Activated naive CD4-positive, alpha-beta T cell treated with anti-CD3 and anti-CD28 coated beads, Interleukin-2, amount 50 U/mL, for 72 hours (primary cell): ENCODE data around the gene SAGE1. TPM values are rescaled to one million over a fixed set of nuclear protein-coding genes. Genes with fewer than 3 reads are reported as not detected.
"Not testable (repeated sequence)": the region's sequence is repeated elsewhere in the genome, so short reads cannot be mapped to it uniquely, and the experiment has no call there.

Experiments used
- ATAC-seq, 2 donors: fragments of 150-1000 bp; cut with Tn5 transposase; 2 replicates each; pipeline ENCODE4 v1.10.0; 2021; ENCODE audit warnings: mild to moderate bottlenecking in 2 of 2, moderate library complexity in 2 of 2
- DNase-seq, 2 donors: peaks; one replicate each; pipeline ENCODE4 v3.0.0; 2021 to 2022; ENCODE audit warnings: low spot score in 2 of 2
- H3K27ac Mint-ChIP-seq, 2 donors: one replicate each; pipeline ENCODE4 v1.8.0; 2022; ENCODE audit warnings: mild to moderate bottlenecking in 2 of 2, mixed read lengths in 2 of 2
- H3K36me3 Mint-ChIP-seq, 2 donors: one replicate each; pipeline ENCODE4 v1.8.0; 2022; ENCODE audit warnings: mixed read lengths in 2 of 2
- H3K9me3 Mint-ChIP-seq, 2 donors: one replicate each; pipeline ENCODE4 v1.8.0; 2022; ENCODE audit warnings: mixed read lengths in 2 of 2
- total RNA-seq, 2 donors: library from RNA; stranded (reverse); gene quantifications; one replicate each; pipeline ENCODE4 v1.2.3, GENCODE V29; 2022

SAGE1 gene, protein sequence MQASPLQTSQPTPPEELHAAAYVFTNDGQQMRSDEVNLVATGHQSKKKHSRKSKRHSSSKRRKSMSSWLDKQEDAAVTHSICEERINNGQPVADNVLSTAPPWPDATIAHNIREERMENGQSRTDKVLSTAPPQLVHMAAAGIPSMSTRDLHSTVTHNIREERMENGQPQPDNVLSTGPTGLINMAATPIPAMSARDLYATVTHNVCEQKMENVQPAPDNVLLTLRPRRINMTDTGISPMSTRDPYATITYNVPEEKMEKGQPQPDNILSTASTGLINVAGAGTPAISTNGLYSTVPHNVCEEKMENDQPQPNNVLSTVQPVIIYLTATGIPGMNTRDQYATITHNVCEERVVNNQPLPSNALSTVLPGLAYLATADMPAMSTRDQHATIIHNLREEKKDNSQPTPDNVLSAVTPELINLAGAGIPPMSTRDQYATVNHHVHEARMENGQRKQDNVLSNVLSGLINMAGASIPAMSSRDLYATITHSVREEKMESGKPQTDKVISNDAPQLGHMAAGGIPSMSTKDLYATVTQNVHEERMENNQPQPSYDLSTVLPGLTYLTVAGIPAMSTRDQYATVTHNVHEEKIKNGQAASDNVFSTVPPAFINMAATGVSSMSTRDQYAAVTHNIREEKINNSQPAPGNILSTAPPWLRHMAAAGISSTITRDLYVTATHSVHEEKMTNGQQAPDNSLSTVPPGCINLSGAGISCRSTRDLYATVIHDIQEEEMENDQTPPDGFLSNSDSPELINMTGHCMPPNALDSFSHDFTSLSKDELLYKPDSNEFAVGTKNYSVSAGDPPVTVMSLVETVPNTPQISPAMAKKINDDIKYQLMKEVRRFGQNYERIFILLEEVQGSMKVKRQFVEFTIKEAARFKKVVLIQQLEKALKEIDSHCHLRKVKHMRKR
- not detected for total RNA-seq

DNA sequence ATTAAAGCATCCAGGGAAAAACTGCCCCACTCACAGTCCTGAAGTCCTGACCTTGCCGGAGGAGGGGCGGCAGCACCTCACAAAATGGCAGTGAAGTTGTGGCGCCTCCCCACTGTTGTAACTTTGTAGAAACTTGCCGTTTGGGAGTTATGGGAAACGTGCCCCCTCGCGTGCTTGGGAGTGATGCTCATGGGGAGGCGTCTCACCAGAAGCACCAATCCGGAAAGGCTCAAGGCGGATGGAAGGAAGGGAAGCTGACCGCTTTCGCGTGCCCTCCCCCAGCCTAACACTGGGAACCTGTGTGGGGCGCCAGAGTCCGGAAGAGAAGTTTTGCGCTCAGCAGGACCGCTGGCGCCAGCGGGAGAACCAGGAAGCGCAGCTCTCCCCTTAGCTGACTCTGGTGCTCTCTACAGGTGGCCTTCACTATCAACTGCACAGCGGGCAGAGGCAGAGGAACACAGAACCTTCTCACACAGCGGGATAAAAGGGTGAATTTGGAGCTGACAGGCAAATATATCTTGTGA, at the start of gene SAGE1, which contains the start of gene CT45A10:
Gene SAGE1 (plus strand): TSS at position 423 of the 524 bp plus-strand sequence. CDS start 2,527 bp downstream, outside the sequence.
Gene CT45A10 (minus strand): TSS at position 151 of the 524 bp plus-strand sequence. CDS start 8,100 bp downstream, outside the sequence.
- Mint-ChIP-seq H3K9me3 (no peaks in the 10 kb centered on the region), H3K36me3 (no peaks in the 10 kb centered on the region), H3K27ac (no peak within 1 kb of the TSS)
- DNase-seq (no peak), ATAC-seq (no peak)

DNA sequence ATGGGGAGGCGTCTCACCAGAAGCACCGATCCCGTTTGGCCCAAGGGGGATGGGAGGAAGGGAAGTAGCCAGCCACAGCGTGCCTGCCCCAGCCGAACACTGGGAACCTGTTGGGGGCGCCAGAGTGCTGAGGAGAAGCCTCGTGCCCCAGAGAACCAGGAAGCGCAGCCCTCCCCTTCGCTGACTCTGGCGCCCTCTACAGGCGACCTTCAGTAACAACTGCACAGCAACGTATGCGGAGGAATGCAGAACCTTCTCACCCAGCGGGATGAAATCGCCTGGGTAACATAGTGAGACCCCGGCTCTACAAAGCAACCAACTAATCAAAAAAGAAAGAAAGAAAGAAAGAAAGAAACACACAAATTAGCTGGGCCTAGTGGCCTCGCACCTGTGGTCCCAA, 39.1 kb upstream of the SAGE1 start, which contains the start of gene CT45A8:
Gene CT45A8 (minus strand): TSS at position 101 of the 400 bp plus-strand sequence. CDS start 3,755 bp downstream, outside the sequence.
- H3K27ac Mint-ChIP-seq, H3K36me3 Mint-ChIP-seq, ATAC-seq, DNase-seq, H3K9me3 Mint-ChIP-seq: not testable (repeated sequence)

DNA sequence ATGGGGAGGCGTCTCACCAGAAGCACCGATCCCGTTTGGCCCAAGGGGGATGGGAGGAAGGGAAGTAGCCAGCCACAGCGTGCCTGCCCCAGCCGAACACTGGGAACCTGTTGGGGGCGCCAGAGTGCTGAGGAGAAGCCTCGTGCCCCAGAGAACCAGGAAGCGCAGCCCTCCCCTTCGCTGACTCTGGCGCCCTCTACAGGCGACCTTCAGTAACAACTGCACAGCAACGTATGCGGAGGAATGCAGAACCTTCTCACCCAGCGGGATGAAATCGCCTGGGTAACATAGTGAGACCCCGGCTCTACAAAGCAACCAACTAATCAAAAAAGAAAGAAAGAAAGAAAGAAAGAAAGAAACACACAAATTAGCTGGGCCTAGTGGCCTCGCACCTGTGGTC, 21.8 kb upstream of the SAGE1 start, which contains the start of gene CT45A9:
Gene CT45A9 (minus strand): TSS at position 101 of the 400 bp plus-strand sequence. CDS start 3,751 bp downstream, outside the sequence.
- H3K9me3 Mint-ChIP-seq, ATAC-seq: not testable (repeated sequence)

DNA sequence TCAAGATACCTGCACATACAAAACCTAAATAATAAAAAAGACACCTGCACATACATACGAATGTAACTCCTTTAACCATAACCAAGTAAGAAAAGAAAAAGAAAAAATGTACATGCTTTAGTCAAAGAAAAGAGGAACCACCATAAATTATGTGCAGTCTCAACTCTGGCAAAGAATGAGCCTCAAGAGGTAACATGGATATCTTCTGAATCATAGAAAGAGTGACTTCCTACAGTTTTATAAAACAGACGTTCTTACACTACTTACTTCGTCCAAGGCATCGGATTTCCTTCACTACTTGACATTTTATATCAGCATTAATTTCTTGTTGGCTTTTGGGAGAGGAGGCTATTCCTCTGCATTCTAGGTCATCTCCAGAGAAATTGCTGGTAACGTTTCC, 10.8 kb upstream of the SAGE1 start:
- H3K27ac Mint-ChIP-seq, ATAC-seq, DNase-seq, H3K9me3 Mint-ChIP-seq, H3K36me3 Mint-ChIP-seq: not testable (repeated sequence)

More for the DNA sequence above, 21.8 kb upstream of the SAGE1 start, which contains the start of gene CT45A9:
- not testable (repeated sequence) for H3K27ac Mint-ChIP-seq, DNase-seq, H3K36me3 Mint-ChIP-seq

DNA sequence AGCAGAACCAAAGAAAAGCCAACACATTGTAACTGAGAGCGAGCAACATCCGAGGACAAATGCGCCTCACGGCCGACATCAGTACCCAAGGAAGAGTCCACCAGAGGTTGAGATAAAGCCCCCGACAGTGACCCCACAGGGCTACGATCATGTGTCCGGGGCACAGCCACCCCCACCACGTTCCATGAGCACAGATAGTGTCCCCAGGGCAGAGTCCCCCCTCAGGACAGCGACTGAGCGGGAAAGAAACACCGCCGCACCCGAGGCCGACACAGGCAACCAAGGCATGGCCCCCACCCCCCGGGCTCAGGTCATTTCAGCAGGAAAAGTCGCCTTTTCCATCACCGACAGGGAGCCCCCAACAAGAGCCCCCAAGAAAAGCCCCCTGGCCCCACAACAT, 5.3 kb upstream of the SAGE1 start:
- not testable (repeated sequence) for H3K27ac Mint-ChIP-seq, H3K9me3 Mint-ChIP-seq, ATAC-seq, H3K36me3 Mint-ChIP-seq, DNase-seq

DNA sequence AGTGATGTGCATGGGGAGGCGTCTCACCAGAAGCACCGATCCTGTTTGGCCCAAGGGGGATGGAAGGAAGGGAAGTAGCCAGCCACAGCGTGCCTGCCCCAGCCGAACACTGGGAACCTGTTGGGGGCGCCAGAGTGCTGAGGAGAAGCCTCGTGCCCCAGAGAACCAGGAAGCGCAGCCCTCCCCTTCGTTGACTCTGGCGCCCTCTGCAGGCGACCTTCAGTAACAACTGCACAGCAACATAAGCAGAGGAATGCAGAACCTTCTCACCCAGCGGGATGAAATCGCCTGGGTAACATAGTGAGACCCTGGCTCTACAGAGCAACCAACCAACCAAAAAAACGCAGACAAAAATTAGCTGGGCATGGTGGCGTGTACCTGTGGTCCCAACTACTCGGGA, 4.5 kb upstream of the SAGE1 start:
- H3K9me3 Mint-ChIP-seq, ATAC-seq, H3K36me3 Mint-ChIP-seq, H3K27ac Mint-ChIP-seq: not testable (repeated sequence)
- DNase-seq = peak in 1 of 2 donors; percentile 52

DNA sequence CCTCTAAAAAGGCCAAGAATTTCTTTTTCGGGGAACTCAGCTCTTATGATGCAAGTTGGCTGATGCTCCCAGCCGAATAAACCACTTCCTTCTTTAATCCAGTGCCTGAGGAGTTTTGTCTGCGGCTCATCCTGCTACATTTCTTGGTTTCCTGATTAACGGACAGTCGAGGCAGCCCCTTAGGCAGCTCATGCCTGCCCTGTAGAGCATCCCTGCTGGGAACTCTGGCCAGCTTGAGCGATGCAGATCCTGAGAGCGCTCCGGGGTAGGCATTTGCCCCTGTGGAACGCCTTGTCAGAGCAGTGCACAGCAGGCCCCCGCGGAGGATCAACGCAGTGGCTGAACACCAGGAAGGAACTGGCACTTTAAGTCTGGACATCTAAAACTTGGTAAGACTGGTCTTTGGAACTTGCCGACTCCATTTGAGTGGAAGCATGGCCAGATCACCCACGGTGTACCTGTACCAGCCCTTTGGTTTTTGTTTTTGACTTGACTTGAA, 3.4 kb upstream of the SAGE1 start:
- ATAC-seq (no peak), DNase-seq (no peak)
- Mint-ChIP-seq H3K36me3 (no peaks in the 10 kb centered on the region), H3K27ac (no peak overlapping the region), H3K9me3 (no peaks in the 10 kb centered on the region)

DNA sequence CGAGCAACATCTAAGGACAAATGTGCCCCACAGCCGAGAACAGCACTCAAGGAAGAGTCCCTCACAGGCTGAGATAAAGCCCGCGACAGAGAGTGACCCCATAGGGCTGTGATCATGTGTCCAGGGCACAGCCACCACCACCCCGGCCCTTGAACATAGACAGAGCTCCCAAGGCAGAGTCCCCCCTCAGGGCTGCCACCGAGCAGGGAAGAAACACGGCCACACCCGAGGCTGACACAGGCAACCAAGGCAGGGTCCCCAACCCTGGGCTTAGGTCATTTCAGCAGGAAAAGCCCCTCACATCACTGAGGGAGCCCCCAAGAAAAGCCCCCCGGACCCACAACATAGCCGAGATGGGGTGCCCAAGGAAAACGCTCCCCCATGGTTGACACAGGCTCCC, 735 bp upstream of the SAGE1 start:
- Mint-ChIP-seq H3K9me3 (no peaks in the 10 kb centered on the region), H3K27ac (no peak overlapping the region), H3K36me3 (no peaks in the 10 kb centered on the region)
- ATAC-seq = no peak
- DNase-seq = no peak

DNA sequence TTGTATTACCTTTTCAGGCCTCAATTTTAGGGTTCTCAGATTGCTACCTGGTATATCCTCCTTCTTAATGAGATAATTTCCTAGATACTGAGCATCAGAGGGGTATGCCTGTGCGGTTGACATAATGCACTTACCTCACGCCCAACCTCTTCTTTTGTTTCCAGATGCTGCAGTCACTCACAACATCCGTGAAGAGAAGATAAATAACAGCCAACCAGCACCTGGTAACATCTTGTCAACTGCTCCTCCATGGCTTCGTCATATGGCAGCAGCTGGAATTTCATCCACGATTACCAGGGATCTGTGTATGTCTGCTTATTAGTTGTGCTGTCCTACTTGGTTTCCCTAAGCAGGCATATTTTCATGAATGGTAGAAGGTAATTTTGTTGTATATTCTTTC, 16.7 kb downstream of the SAGE1 start:
- Mint-ChIP-seq H3K36me3 (no peaks in the 10 kb centered on the region), H3K9me3 (no peaks in the 10 kb centered on the region), H3K27ac (no peak overlapping the region)
- DNase-seq (no peak), ATAC-seq (no peak)

DNA sequence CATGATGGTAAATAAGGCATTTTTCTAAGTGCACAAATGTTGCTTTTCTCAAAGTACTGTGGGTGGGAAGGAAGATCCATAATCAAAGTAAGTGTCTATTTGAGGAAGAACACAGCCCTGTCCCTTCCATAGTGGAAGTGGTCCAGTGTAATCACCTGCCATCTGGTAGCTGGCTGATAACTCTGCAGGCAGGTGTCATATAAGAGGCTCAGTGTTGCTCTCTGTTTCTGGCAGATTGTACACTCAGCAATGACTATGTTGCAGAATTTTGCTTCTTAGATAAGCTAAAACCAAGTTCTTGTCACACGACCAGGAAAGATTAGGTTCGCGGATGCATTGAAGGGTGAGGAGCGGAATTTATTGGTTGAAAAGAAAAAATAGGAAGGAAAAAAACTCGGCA, 20.9 kb downstream of the SAGE1 start:
- ATAC-seq (no peak), DNase-seq (no peak)
- H3K36me3 Mint-ChIP-seq = no peaks in the 10 kb centered on the region
- H3K9me3 Mint-ChIP-seq = no peaks in the 10 kb centered on the region
- H3K27ac Mint-ChIP-seq = no peak overlapping the region

DNA sequence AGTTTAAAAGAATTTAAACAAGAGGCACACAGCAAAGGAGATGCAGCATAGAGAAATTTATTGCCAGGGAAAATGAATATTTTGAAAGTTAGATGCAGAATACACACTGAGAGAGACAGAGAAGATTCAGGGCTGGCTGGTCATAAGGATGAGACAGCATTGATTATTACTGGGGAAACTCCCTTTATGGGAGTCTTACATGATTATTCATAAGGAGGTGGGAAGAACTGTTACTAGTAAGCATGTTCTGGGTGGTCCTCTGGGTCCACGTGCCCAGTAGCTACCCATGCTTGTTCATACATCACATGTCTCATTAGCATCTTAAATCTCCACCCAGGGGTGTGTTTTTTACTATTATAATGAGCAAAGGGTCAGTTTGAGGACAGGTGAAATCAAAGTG, 27.0 kb downstream of the SAGE1 start:
- ATAC-seq = not testable (repeated sequence)

DNA sequence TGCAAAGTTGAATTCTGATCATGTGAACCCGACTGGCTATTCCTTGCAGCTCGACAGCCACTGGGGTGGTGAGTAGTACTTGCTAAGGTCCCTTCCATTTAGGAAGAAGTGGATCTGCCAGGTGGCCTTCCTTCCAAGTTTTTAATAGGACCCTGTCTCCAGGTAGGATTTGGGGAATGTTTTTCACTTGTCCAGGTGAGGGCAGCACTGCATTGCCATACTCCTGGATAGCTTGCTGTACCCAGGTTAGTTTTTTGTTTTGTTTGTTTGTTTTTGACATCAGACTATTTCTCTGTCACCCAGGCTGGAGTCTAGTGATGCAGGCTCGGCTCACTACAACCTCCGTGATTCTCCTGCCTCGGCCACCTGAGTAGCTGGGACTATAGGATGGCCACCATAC, 29.8 kb downstream of the SAGE1 start:
- no peaks in the 10 kb centered on the region for H3K9me3 Mint-ChIP-seq
- H3K27ac Mint-ChIP-seq = no peak overlapping the region
- DNase-seq = no peak
- no peak for ATAC-seq
- no peaks in the 10 kb centered on the region for H3K36me3 Mint-ChIP-seq

More for the DNA sequence above, 27.0 kb downstream of the SAGE1 start:
- not testable (repeated sequence) for H3K9me3 Mint-ChIP-seq, H3K27ac Mint-ChIP-seq, H3K36me3 Mint-ChIP-seq, DNase-seq

DNA sequence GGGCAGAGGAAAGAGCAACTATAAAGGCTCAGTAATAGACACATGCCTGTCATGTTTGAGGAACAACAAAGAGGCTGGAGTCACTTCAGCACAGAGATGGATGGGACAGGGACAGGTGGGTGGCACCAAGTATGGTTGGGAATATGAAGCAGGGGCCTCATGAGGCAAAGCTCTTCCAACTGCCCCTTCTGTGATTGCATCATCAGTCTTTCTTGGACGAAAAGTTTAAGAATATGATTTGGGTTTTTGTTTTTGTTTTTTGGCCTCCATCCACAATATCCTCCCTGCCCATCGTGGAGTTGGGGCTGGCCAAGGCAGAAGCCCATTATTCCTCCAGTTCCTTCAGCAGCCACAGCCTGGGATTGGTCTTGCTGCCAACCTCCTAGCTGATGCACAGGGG, 34.4 kb downstream of the SAGE1 start:
- Mint-ChIP-seq H3K9me3 (no peaks in the 10 kb centered on the region), H3K27ac (no peak overlapping the region), H3K36me3 (no peaks in the 10 kb centered on the region)
- ATAC-seq (no peak), DNase-seq (no peak)

DNA sequence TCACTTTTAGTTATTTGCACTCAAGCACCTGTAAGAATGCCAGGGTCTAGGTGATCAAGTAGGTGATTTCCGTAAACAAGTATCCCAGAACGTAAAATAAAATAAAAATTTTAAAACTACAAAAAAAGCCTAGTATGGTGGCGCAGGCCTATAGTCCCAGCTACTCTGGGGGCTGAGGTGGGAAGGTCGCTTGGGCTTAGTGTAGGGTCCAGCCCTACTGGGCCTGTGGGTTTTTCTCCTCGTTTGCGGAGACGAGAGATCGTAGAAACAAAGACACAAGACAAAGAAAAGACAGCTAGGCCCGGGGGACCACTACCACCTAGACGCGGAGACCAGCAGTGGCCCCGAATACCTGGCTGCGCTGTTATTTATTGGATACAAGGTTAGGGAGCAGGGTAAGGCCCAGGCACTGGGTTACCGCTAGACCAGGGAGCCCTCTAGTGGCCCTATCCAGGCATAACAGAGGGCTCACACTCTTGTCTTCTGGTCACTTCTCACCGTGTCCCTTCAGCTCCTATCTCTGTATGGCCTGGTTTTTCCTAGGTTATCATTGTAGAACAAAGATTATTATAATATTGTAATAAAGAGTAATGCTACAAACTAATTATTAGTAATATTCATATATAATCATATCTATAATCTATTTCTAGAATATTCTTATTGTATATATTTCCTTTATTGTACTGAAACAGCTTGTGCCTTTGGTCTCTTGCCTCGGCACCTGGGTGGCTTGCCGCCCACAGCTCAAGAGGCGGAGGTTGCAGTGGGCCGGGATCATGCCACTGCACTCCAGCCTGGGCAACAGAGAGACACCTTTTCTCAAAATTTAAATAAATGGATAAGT, 38.4 kb downstream of the SAGE1 start:
- ATAC-seq = peak; percentile 49 to 59
- no peak overlapping the region for H3K27ac Mint-ChIP-seq
- no peaks in the 10 kb centered on the region for H3K36me3 Mint-ChIP-seq
- H3K9me3 Mint-ChIP-seq = no peaks in the 10 kb centered on the region
- peak in 1 of 2 donors; percentile 29 for DNase-seq

DNA sequence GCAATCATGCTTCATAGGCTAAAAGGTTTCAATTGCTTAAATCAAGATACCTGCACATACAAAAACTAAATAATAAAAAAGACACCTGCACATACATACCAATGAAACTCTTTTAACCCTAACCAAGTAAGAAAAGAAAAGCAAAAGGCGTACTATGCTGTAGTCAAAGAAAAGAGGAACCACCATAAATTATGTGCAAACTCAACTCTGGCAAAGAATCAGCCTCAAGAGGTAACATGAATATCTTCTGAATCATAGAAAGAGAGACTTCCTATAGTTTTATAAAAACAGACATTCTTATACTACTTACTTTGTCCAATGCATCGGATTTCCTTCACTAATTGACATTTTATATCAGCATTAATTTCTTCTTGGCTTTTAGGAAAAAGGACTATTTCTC, 51.0 kb downstream of the SAGE1 start:
- Mint-ChIP-seq H3K27ac (no peak overlapping the region), H3K9me3 (peaks cover 4 to 5% of the 10 kb centered on the region in 2 donors), H3K36me3 (peaks cover 6 to 7% of the 10 kb centered on the region in 2 donors)
- DNase-seq = no peak
- ATAC-seq = no peak

DNA sequence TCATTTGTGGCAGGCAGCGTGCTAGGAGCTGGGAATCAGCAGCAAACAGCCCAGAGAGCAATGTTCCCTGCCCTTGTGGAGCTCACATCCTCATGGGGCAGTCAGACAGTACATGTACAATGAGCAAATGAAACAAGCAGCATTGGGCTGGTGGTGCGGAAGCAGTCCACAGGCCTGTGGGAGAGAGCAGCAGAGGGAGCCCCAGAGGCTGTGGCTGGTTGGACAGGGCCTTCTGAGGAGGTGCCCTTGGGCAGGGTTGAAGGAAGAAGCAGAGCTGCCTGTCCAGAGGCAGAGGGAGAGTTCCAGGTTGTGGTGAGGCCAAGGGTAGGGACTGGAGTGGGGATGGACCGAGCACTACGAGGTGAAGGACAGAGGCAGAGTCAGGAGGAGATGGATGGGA, 57.8 kb downstream of the SAGE1 start:
- no peaks in the 10 kb centered on the region for H3K36me3 Mint-ChIP-seq
- ATAC-seq (no peak), DNase-seq (no peak)
- H3K27ac Mint-ChIP-seq = peak overlapping the region; percentile 9 to 52
- H3K9me3 Mint-ChIP-seq = no peaks in the 10 kb centered on the region
